Body of pancreas (tissue), 4 donors: ENCODE measurements around the gene PDXP. TPM values are rescaled to one million over a fixed set of nuclear protein-coding genes. Genes with fewer than 3 reads are reported as not detected.
A peak's percentile ranks its signal among the peaks of the same experiment; 100 is the strongest.
"Not testable (repeated sequence)": the region's sequence is repeated elsewhere in the genome, so short reads cannot be mapped to it uniquely, and the experiment has no call there.

Experiments used
- ATAC-seq: fragments of 150-250 bp; one replicate; pipeline ENCODE4 v1.9.1; 2016
- DNase-seq, 4 donors: peaks; one replicate each; pipeline ENCODE4 v3.0.0-alpha.2; 2019
- H3K27ac ChIP-seq, 4 donors: fragments of 200-600 bp; sonication (generic); 1 replicate in 3 of 4; 2 replicates in 1 of 4; pipeline versions ENCODE4 v1.5.1 to v1.6.1; 2016 to 2019; ENCODE audit warnings: mild to moderate bottlenecking in 1 of 4, mixed read lengths in 1 of 4, moderate library complexity in 1 of 4
- H3K27me3 ChIP-seq, 2 donors: fragments of 200-600 bp; sonication (generic); one replicate each; pipeline ENCODE4 v1.6.0; 2016; ENCODE audit warnings: mild to moderate bottlenecking in 1 of 2
- H3K36me3 ChIP-seq, 2 donors: fragments of 200-600 bp; sonication (generic); replicated peaks in 1 of 2; 2 replicates each; pipeline ENCODE4 v1.5.1; 2016; ENCODE audit warnings: low read depth in 2 of 2; ENCODE audit not compliant: insufficient read depth in 1 of 2
- H3K4me1 ChIP-seq: fragments of 200-600 bp; sonication (generic); one replicate; pipeline ENCODE4 v1.6.0; 2016
- H3K4me3 ChIP-seq, 2 donors: fragments of 200-600 bp; sonication (generic); 1 replicate in 1 of 2; 2 replicates in 1 of 2; pipeline ENCODE4 v1.5.1; 2016 to 2019
- H3K9me3 ChIP-seq, 3 donors: fragments of 200-600 bp; sonication (generic); 1 replicate in 2 of 3; 2 replicates in 1 of 3; pipeline ENCODE4 v1.5.1; 2016
- POLR2A ChIP-seq, 3 donors: fragments of 450-650 bp; IDR thresholded peaks; one replicate each; pipeline ENCODE4 v1.6.1; 2016; ENCODE audit warnings: antibody characterized with exemption in 3 of 3, mild to moderate bottlenecking in 2 of 3
- WGBS, 2 donors: methylation state at CpG; one replicate each; pipeline ENCODE4 v1.1.5; 2017; 5-methylcytosine and 5-hydroxymethylcytosine counted together
- intact Hi-C: fragments of 100-400 bp; cut with DNase I; formaldehyde crosslinking; loops from one replicate; pipeline ENCODE4 v1.15.1; 2023
- total RNA-seq, 2 donors: library from RNA; depleted of rRNA; stranded (reverse); fragments of >200 nt; gene quantifications; one replicate each; pipeline ENCODE4 v1.1.0, GENCODE V29; 2016
- TF ChIP-seq, protein P1 (sequence below), 7 experiments: fragments of 450-650 bp in 4 of 7; fragments of 200-600 bp in 3 of 7; sonication (generic) in 3 of 7; IDR thresholded peaks; one replicate each; pipeline ENCODE4 v1.5.1; 2016 to 2019; ENCODE audit warnings: antibody characterized with exemption in 7 of 7

Gene PDXP, protein sequence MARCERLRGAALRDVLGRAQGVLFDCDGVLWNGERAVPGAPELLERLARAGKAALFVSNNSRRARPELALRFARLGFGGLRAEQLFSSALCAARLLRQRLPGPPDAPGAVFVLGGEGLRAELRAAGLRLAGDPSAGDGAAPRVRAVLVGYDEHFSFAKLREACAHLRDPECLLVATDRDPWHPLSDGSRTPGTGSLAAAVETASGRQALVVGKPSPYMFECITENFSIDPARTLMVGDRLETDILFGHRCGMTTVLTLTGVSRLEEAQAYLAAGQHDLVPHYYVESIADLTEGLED
- total RNA-seq: 10 to 100 TPM in 1 of 2 donors, 1 to 10 TPM in 1; 7.0 to 23.1 TPM

DNA sequence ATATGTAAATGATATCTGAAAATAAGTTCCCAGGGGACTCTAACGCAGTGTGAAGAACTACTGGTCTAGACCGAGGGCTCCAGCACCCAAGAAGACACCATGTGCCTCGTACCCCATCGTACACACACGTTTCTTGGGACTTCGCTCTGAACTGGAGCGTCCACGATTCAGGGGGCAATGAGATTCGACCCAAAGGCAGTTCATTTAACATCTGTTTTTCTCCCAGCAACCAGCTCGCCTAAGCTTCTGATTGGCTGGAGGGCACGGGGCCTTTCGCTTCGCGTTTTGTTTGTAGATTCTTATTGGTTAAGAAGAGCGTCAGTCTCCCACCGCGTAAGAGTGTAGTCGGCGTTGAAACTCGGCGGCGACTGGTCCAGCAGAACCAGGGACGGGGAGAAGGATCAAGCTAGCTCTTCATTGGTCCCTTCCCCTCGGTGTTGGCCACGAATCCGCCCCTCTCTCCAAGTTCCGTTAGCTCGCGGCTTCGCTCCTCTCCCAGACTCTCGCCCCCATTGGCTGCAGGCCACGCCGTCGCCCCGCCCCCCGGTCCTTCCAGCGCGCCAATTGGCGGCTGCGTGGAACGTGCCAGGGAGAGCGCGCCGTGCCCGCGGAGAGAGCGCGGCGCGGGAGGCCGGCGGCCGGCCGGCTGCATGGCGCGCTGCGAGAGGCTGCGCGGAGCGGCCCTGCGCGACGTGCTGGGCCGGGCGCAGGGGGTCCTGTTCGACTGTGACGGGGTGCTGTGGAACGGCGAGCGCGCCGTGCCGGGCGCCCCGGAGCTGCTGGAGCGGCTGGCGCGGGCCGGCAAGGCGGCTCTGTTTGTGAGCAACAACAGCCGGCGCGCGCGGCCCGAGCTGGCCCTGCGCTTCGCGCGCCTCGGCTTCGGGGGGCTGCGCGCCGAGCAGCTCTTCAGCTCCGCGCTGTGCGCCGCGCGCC, at the start of gene PDXP:
Gene PDXP (plus strand): TSS at position 591 of the 933 bp plus-strand sequence. CDS start 60 bp downstream, at position 651.
- peak; percentile 99 for DNase-seq
- 0 to 6% methylated on average over 8 to 61 of the region's 101 CpGs for WGBS, 2 donors
- intact Hi-C loops: no loop called here
- TF ChIP-seq, protein P1, sequence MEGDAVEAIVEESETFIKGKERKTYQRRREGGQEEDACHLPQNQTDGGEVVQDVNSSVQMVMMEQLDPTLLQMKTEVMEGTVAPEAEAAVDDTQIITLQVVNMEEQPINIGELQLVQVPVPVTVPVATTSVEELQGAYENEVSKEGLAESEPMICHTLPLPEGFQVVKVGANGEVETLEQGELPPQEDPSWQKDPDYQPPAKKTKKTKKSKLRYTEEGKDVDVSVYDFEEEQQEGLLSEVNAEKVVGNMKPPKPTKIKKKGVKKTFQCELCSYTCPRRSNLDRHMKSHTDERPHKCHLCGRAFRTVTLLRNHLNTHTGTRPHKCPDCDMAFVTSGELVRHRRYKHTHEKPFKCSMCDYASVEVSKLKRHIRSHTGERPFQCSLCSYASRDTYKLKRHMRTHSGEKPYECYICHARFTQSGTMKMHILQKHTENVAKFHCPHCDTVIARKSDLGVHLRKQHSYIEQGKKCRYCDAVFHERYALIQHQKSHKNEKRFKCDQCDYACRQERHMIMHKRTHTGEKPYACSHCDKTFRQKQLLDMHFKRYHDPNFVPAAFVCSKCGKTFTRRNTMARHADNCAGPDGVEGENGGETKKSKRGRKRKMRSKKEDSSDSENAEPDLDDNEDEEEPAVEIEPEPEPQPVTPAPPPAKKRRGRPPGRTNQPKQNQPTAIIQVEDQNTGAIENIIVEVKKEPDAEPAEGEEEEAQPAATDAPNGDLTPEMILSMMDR (IDR thresholded peaks at IDR 0.05): peak in 1 of 7 experiments; percentile 18
- peak in 2 of 3 donors; percentile 30 to 46 for TF ChIP-seq POLR2A (IDR thresholded peaks at IDR 0.05)
- H3K36me3 ChIP-seq: no peaks in the 10 kb centered on the region
- peak within 1 kb of the TSS; percentile 21 to 28 for H3K4me3 ChIP-seq
- peak within 1 kb of the TSS; percentile 44 to 81 (median 64) for H3K27ac ChIP-seq
- H3K4me1 ChIP-seq: peaks cover 31% of the 10 kb centered on the region
- H3K9me3 ChIP-seq: no peaks in the 10 kb centered on the region
- H3K27me3 ChIP-seq: no peaks in the 10 kb centered on the region
- ATAC-seq: peak; percentile 96

DNA sequence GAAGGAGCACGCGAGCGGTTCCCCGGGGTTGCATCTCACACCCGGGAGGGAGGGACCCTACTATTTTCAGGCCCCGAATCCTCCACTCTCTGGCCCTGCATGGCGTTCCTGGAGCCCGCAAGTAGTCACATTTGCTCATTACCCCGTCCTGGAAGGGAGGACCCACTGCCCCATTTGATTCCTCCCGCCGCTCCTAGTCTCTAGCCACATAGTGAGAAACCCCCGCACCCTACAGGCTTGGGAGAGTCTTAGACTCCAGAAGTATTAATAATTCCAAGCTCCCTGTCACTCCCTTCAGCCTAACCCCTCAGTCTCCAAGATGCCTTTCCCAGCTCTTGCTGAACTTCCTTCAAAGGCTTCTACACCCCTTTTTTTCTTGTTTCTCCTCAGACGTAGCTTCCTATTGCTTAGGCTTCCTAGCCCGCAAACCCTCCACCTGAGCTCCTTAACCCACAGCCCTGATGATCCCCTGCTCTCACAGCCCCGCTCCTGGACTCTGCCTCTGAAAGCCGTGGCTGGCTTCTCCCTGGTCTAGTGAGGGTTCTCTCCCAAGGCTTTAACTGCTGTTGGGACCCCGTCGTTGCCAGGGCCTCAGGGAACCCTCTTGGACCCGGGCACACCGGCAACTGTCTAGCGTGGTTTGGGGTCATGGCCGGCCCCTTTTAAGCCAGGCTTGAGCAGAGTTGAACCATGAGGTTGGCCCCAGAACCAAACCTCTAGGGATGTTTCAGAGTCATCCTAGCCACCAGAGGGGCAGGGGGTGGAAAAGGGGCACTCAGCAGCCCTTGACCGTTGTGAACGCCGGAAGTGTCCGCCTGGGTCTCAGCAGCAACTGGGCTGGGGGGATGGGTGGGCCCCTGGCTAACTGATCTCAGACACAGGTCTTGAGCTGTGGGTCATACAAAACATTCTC, 49.0 kb upstream of the PDXP start:
- H3K27ac ChIP-seq: peak overlapping the region; percentile 92 to 97 (median 94)
- ATAC-seq: no peak
- no peaks in the 10 kb centered on the region for H3K27me3 ChIP-seq
- peaks cover 41% of the 10 kb centered on the region for H3K4me1 ChIP-seq
- intact Hi-C loops: no loop called here
- H3K36me3 ChIP-seq: peaks cover 0 to 2% of the 10 kb centered on the region in 2 donors
- 5 to 10% methylated on average over 12 to 26 of the region's 26 CpGs for WGBS, 2 donors
- DNase-seq: no peak
- H3K9me3 ChIP-seq: no peaks in the 10 kb centered on the region
- H3K4me3 ChIP-seq: peak overlapping the region; percentile 73 to 84
- TF ChIP-seq, protein P1 (IDR thresholded peaks at IDR 0.05): peak in 1 of 7 experiments; percentile 2
- no peak for TF ChIP-seq POLR2A (IDR thresholded peaks at IDR 0.05)

DNA sequence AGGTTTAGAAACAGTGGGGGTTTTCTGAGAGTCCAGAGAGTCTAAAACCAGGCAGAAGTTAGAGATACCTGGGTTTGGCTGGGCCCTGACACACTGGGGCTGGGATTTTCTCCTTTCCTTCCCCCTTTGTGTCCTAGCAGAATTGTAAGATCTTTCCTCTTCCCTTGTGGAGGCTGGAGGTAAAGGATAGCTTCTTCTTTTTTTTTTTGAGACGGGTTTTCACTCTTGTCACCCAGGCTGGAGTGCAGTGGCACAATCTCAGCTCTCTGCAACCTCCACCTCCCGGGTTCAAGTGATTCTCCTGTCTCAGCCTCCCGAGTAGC, 48.4 kb upstream of the PDXP start:
- peak overlapping the region in 3 of 4 donors; percentile 92 to 96 (median 93) for H3K27ac ChIP-seq
- H3K27me3 ChIP-seq, H3K36me3 ChIP-seq, ATAC-seq, intact Hi-C loops, H3K9me3 ChIP-seq, H3K4me3 ChIP-seq, DNase-seq: not testable (repeated sequence)
- peaks cover 41% of the 10 kb centered on the region for H3K4me1 ChIP-seq
- WGBS, 2 donors: 70 to 86% methylated on average over 3 of the region's 3 CpGs

DNA sequence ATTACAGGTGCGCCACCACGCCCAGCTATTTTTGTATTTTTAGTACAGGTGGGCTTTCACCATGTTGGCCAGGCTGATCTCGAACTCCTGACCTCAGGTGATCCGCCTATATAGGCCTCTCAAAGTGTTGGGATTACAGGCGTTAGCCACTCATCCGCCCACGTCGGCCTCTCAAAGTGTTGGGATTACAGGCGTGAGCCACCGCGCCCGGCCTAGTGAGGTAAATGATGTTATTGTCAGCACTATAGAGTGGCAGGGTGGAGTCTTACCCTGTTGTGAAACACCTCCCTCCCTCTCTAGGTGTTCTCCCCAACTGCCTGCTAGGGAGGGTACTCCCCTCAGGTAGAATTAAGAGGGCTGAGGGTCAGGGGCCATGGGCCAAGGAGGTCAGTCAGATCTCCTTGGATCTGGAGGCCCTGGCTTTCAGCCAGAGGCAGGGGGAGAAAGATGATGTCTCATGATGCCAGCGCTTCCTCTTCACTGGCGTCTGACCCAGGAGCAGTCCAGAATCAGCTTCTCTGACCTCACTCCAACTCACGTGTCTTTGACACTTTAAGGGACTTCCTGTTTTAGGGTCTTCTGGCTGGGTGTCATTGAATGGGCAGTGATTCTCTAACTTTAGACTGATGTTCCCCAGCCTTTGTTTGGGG, 47.9 kb upstream of the PDXP start:
- peak in 1 of 3 donors; percentile 12 for TF ChIP-seq POLR2A (IDR thresholded peaks at IDR 0.05)
- TF ChIP-seq, protein P1 (IDR thresholded peaks at IDR 0.05): no peak
- Histone ChIP-seq H3K27me3 (no peaks in the 10 kb centered on the region), H3K4me3 (no peak overlapping the region), H3K4me1 (peaks cover 41% of the 10 kb centered on the region), H3K9me3 (no peaks in the 10 kb centered on the region), H3K36me3 (peaks cover 0 to 2% of the 10 kb centered on the region in 2 donors), H3K27ac (peak overlapping the region in 2 of 4 donors; percentile 93 to 96)
- DNase-seq (peak in 1 of 4 donors; percentile 67), ATAC-seq (no peak)
- intact Hi-C loops: no loop called here
- WGBS, 2 donors: 84 to 85% methylated on average over 5 to 15 of the region's 15 CpGs
